ENCODE data around the gene LTBP1.
"Not testable (repeated sequence)": the region's sequence is repeated elsewhere in the genome, so short reads cannot be mapped to it uniquely, and the experiment has no call there.

LTBP1 gene

DNA sequence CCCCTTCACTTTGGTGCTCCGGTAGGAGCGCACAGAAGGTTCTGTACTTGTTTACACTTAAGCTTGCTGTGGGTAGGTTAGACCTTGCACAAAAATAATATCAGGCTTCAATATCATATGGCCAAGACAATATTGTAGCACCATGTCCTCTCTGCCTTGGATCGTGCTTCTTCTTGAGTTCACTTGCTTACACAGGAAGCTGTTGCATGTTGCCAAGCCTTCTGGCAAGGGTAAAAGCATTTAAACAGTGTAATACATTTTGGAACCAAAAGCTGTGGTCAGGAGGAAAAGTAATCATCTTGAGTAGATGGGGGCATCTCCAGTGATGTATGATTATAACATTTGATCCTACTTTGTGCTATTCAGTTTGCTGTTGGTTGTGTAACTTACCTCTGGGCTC, 197.5 kb downstream of the LTBP1 start:
- no peak for DNase-seq (ENCODE audit: low spot score)

DNA sequence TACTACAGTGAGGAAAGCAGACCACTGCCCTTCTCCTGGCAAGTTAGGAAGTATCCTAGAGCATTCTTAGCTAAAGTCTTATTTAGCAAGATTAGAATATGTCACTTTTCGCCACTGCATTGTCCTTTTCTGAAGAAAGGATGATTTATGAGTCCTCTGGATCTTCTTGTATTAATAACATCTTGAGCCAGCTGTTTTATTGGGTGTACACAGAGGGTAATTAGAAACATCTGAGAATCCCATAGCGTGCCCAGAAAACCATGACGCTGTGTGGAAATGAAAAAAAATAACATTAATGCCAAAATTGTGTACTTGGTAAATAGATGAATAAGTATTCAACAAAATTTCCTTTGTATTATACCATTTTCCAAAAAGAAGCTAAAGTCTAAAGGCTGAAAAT, 198.7 kb downstream of the LTBP1 start:
- DNase-seq (ENCODE audit: low spot score), result no peak

DNA sequence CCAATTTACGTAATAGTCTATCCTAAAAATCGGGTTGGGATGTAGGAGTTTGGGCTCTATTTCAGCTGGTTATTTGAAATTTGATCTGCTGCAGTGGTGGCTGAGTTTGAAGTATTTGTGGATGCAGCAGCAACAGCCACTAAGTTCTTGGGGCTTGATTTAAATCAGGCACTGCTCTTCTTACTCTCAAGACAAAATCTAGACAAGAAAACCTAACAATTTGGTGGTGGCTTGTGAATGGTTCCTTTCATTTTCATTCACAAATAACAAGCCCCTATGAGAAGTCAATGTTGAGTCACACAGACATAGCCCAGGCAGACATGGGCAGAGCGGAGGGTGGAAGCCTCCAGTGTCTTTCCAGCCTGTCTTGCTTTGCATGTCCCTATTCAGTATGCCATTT, 199.3 kb downstream of the LTBP1 start:
- DNase-seq (ENCODE audit: low spot score), result no peak

- DNase-seq (ENCODE audit: low spot score), result no peak
These were observed 206.3 kb downstream of the LTBP1 start for GRCh38 chr2:33153008-33153407.

DNA sequence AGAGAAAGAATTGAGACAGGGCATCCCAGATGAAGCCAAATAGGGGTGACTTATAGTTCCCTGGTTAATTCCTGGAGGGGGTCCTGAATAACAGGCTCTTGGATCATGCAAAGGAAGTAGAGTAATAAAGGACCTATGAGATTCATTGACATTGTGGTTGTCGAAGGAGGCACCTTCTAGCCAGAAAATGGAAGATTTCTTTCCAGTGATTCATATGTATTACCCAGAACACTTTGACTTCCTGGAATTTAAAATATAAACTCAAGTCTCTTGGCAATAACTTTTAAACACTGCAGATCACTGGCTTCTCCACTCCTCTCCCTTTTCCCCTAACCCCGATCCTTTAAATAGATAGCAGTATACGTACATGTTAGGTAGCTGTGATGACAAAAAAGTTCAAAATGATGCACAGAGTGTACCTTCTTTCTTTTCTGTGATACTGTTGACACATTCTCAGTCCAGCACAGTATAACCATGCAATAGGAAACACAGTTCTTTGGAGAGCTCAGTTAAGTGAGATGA, 211.8 kb downstream of the LTBP1 start:
- peak; percentile 41 for DNase-seq (ENCODE audit: low spot score)

DNA sequence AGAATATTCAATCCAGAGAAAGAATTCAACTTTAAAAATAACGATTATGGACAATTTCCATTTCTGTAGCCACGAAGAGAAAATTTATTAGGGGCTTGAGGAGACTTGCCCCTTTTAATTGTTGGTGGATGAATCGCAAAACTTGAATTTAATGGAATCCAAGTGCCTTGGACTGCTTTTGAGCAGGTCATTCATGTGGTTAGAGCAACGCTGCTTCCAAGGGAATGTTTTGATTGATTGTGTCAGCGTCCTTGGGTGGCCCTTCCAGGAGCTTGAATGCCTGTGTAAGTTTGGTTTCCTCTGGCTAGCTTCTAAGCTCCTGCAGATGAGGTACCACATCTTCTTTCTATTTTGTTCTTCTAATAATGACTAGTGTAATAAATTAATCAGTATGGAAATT, 213.4 kb downstream of the LTBP1 start:
- no peak for DNase-seq (ENCODE audit: low spot score)

- no peak for DNase-seq (ENCODE audit: low spot score)
These were observed 219.6 kb downstream of the LTBP1 start for GRCh38 chr2:33166287-33166881.

- no peak for DNase-seq (ENCODE audit: low spot score)
These were observed 221.0 kb downstream of the LTBP1 start for GRCh38 chr2:33167622-33168245.

GRCh38 chr2:33168425-33168824, 221.7 kb downstream of the LTBP1 start:
- no peak for DNase-seq (ENCODE audit: low spot score)

GRCh38 chr2:33168922-33169321, 222.2 kb downstream of the LTBP1 start:
- DNase-seq (ENCODE audit: low spot score), result no peak

DNA sequence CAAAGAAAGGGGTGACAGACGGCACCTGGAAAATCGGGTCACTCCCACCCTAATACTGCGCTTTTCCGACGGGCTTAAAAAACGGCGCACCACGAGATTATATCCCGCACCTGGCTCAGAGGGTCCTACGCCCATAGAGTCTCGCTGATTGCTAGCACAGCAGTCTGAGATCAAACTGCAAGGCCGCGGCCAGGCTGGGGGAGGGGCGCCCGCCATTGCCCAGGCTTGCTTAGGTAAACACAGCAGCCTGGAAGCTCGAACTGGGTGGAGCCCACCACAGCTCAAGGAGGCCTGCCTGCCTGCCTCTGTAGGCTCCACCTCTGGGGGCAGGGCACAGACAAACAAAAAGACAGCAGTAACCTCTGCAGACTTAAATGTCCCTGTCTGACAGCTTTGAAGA, 223.5 kb downstream of the LTBP1 start:
- DNase-seq (ENCODE audit: low spot score), result not testable (repeated sequence)

GRCh38 chr2:33177627-33178026, 230.9 kb downstream of the LTBP1 start:
- DNase-seq (ENCODE audit: low spot score), result no peak

GRCh38 chr2:33178209-33178608, 231.5 kb downstream of the LTBP1 start:
- no peak for DNase-seq (ENCODE audit: low spot score)

DNA sequence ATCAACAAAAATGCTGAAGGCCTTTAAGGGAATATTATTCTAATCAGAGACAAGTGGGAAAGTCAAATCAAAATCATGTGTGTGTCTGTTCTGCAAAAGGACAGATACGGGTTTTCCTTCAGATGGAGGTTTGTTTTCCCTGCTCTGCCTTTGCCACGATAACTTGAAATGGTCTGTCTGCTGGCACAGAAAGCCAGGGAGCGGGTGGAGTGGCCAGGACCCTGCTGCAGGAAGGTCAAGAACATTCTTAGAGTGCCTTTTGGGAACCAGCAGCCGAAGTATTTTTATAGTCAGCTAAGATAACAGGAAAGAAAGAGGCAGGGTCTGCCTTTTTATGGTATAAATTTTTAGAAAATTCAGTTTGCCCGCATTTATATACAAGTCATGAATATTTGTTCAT, 234.2 kb downstream of the LTBP1 start:
- no peak for DNase-seq (ENCODE audit: low spot score)

- no peak for DNase-seq (ENCODE audit: low spot score)
These were observed 234.7 kb downstream of the LTBP1 start for GRCh38 chr2:33181466-33181865.

DNA sequence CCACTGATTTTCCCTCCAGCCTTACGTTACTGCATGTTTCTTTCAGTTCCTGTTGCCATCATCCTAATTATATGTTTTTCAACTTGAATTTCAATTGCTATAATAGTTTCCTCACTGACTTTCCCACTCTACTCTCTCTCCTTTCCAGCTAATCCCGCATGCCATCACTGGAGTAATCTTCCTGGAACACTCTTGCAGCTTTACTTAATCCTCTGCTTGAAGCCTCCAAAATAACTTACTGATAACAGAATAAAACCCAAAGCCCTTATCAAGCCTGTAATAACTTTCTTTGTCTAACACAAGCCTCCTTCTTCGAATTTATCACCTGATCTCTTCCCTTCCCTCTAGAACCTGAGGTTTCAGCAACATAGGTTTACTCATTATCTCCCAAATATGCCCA, 237.3 kb downstream of the LTBP1 start:
- no peak for DNase-seq (ENCODE audit: low spot score)

DNA sequence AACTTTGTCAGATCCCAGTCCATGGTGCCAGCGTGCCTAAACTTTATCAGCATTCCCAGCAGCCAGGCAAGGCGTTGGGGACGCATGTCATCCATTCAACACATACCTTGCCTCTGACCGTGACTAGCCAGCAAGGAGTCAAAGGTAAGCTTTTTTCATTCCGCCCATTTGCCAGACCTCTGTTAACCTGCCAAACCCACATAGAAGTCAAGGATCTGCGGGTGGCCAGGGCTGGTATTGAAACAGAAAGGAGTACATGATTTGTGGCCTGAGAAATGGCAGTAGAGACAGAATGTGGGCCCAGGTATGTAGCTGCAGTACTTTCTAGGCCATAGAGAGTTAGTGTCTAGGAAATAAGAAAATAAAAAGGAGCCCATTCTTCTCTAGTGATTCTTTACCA, 240.2 kb downstream of the LTBP1 start:
- DNase-seq (ENCODE audit: low spot score), result no peak

DNA sequence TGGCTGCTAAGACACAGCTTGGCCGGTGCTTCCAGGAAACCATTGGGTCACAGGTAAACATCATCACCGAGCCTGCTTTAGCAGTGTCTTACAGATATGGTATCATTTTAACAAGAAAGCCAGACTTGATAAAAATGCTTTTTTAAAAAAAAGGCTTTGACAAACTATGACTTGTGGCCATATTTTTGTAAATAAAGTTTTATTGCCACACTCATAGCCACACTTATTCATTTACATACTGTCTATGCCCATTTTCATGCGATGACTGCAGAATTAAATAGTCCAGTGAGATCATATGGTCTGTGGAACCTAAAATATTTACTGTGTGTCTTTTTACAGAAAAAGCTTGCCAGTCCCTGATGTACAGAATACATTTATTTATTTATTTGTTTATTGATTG, 242.0 kb downstream of the LTBP1 start:
- DNase-seq (ENCODE audit: low spot score), result no peak

DNA sequence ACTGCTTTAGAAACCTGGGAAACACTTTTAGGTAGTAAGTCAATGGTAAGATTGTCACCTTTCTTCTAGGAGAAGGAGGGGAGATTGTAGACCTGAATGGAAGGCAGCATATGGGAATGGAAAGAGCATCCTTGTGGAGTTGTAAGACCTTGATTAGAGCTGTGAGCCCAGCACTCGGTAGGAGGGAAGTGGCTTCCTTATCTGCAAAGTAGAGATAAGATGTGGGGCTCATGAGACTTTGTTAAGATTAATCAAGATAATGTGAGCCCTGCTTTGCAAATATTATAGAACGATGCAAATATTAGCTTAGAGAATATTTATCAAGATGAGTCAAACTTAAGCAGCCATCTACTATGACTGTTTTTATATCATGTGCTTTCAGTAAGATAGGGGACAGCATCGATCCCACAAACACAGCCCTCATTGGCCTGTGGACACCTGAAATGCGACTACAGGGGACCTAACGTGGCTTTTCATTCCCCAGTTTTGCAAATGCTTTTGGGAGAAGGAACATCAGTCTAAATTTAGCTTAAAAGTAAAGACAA, 243.7 kb downstream of the LTBP1 start:
- no peak for DNase-seq (ENCODE audit: low spot score)

DNA sequence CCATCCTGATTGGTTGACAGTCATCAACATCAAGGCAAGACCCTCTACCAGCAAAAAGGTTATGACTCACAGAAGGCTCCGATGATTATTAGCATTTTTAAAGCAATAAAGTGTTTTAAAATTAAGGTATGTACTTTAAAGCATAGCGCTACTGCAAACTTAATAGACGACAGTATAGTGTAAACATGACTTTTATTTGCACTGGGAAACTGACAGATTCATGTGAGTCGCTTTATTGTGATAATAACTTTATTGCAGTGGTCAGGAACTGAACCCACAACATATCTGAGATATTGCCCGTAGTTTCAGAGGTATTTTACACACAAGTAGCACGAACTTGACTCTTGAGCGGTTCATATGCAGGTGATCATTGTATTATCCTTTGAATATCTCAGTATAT, 249.1 kb downstream of the LTBP1 start:
- no peak for DNase-seq (ENCODE audit: low spot score)

- DNase-seq (ENCODE audit: low spot score), result no peak
These were observed 249.9 kb downstream of the LTBP1 start for GRCh38 chr2:33196700-33197099.

GRCh38 chr2:33197198-33197938, 250.6 kb downstream of the LTBP1 start:
- DNase-seq (ENCODE audit: low spot score), result no peak

Measured in hepatic stellate cell (primary cell).